ENCODE results near the gene RNU1-1. TPM values are rescaled to one million over a fixed set of nuclear protein-coding genes. Genes with fewer than 3 reads are reported as not detected.
"Not testable (repeated sequence)": the region's sequence is repeated elsewhere in the genome, so short reads cannot be mapped to it uniquely, and the experiment has no call there.

The RNU1-1 gene
- total and polyA plus RNA-seq, 9 of the 15 experiments (the other 6 are each of a cell fraction or from before 2014, with no cell fraction given), result under 0.01 to 32,823 (median 2,538) TPM; not detected in 4

GRCh38 chr1:16513412-16514106 lies 526 bp downstream of the RNU1-1 start:
- H3K4me3 ChIP-seq; H3K9me1 ChIP-seq (ENCODE audit: control insufficient read depth, insufficient read depth, low read length); H3K27me3 ChIP-seq (ENCODE audit: control insufficient read depth in 2 of 2, insufficient read depth in 2 of 2, low read length in 2 of 2); CTCF ChIA-PET (ENCODE audit: low intra/inter-chr PET ratio); H3K9me3 ChIP-seq (replicated peaks; ENCODE audit: control insufficient read depth, insufficient read depth, low read depth, low read length); H3K4me1 ChIP-seq (replicated peaks in 1 of 2; ENCODE audit: control insufficient read depth in 2 of 2, insufficient read depth in 2 of 2, low read length in 2 of 2); H3K79me2 ChIP-seq (ENCODE audit: control insufficient read depth, insufficient read depth, low read length); intact Hi-C loops (cut with micrococcal nuclease); H4K20me1 ChIP-seq (replicated peaks; ENCODE audit: control insufficient read depth, insufficient read depth, low read length); H3K36me3 ChIP-seq (ENCODE audit: control insufficient read depth, insufficient read depth, low read length); TF ChIP-seq PBX2 (CRISPR knock-in tag; IDR thresholded peaks at IDR 0.05; ENCODE audit: low read depth): not testable (repeated sequence)
- WGBS (ENCODE audit: insufficient coverage, low coverage, missing lambda C conversion rate), result under 1% methylated on average over 23 of the region's 26 CpGs
- POLR2A ChIA-PET, result interaction anchor here (0.6 to 1.3 kb wide), 20 partner anchors 8 to 509 kb away, joined by 3 to 11 read pairs (median 4); partner anchors contain the start of gene RNU1-2
- BruUV-seq (replicated peaks), result TSS peak; percentile 99
- H3K9ac ChIP-seq (ENCODE audit: insufficient read depth in 1 of 2, low read depth in 2 of 2, low read length in 2 of 2), result peak overlapping the region in 1 of 2 experiments; percentile 38; a peak in 1 of 4 replicates
- peak; percentile 99 for ATAC-seq
- peak overlapping the region; percentile 54 for H3K27ac ChIP-seq (ENCODE audit: extremely low read depth, low read depth, low read length)
- H3K4me2 ChIP-seq (ENCODE audit: insufficient read depth, low read length), result peak overlapping the region; percentile 72
- in situ Hi-C loops (cut with MboI), result loop anchor here (25.0 kb wide), 1 partner anchor 99 kb away; the partner anchor contains the start of gene NBPF1
- peak; percentile 63 to 96 (median 76) for DNase-seq (ENCODE audit: extremely low read depth in 1 of 4, low spot score in 3 of 4)
- H2AFZ ChIP-seq (ENCODE audit: low read depth, low read length), result peak overlapping the region; percentile 56
- peak; percentile 58 for FAIRE-seq
- TF ChIP-seq ZNF239 (CRISPR knock-in tag; IDR thresholded peaks at IDR 0.05) (peak; percentile 35; the same call in 1 of the 2 replicates), HBP1 (CRISPR knock-in tag; IDR thresholded peaks at IDR 0.05) (peak; percentile 100), MLLT1 (IDR thresholded peaks at IDR 0.05) (peak; percentile 92), ZNF134 (CRISPR knock-in tag; conservative IDR thresholded peaks at IDR 0.05) (peak; percentile 58), JUNB (CRISPR knock-in tag; conservative IDR thresholded peaks at IDR 0.05) (peak; percentile 57; the same call in 1 of the 2 replicates), FOXP1 (CRISPR knock-in tag; IDR thresholded peaks at IDR 0.05) (0 out of 2 replicates have a peak, but pooled peaks have one; percentile 55), SRF (CRISPR knock-in tag; IDR thresholded peaks at IDR 0.05) (peak; percentile 44 to 96; a peak in 3 of 4 replicates), PBX2 (tag; conservative IDR thresholded peaks at IDR 0.05; ENCODE audit: low read depth) (peak; percentile 46; the same call in 1 of the 2 replicates), PHTF2 (CRISPR knock-in tag; IDR thresholded peaks at IDR 0.05) (peak; percentile 89), ZNF766 (CRISPR knock-in tag; conservative IDR thresholded peaks at IDR 0.05) (peak; percentile 79), HDAC6 (IDR thresholded peaks at IDR 0.05; ENCODE audit: low read depth, low read length) (peak; percentile 89; the same call in 1 of the 2 replicates), EP300 (IDR thresholded peaks at IDR 0.05; ENCODE audit: low read length) (peak; percentile 31; the same call in 1 of the 2 replicates), ZFX (CRISPR knock-in tag; IDR thresholded peaks at IDR 0.05) (peak; percentile 48; the same call in 1 of the 2 replicates), HOXB6 (CRISPR knock-in tag; IDR thresholded peaks at IDR 0.05; ENCODE audit: borderline replicate concordance) (peak; percentile 96), ZNF444 (CRISPR knock-in tag; IDR thresholded peaks at IDR 0.05) (peak; percentile 90)
